Measurements from ENCODE around the gene LSR. TPM values are rescaled to one million over a fixed set of nuclear protein-coding genes. Genes with fewer than 3 reads are reported as not detected.

Gene LSR
- total RNA-seq, 4 donors from 2014 or later: 4.0 to 15.8 (median 5.0) TPM

- TF ChIP-seq CTCF (IDR thresholded peaks at IDR 0.05; ENCODE audit: low read depth): no peak
These were observed 7.4 kb upstream of the LSR start for GRCh38 chr19:35241417-35241816.

GRCh38 chr19:35246466-35247092 is 2.2 kb upstream of the LSR start:
- no peak for TF ChIP-seq CTCF (IDR thresholded peaks at IDR 0.05; ENCODE audit: low read depth)

- TF ChIP-seq CTCF (IDR thresholded peaks at IDR 0.05; ENCODE audit: low read depth): no peak
These were observed 1.1 kb upstream of the LSR start for GRCh38 chr19:35247526-35248309.

- TF ChIP-seq CTCF (IDR thresholded peaks at IDR 0.05; ENCODE audit: low read depth): no peak
These were observed 495 bp downstream of the LSR start for GRCh38 chr19:35249146-35249847.

GRCh38 chr19:35249848-35250711 is 1.3 kb downstream of the LSR start:
- no peak for TF ChIP-seq CTCF (IDR thresholded peaks at IDR 0.05; ENCODE audit: low read depth)

GRCh38 chr19:35251456-35251855 is 2.7 kb downstream of the LSR start:
- TF ChIP-seq CTCF (IDR thresholded peaks at IDR 0.05; ENCODE audit: low read depth): no peak
